ENCODE results near the gene RSPH1. TPM values are rescaled to one million over a fixed set of nuclear protein-coding genes. Genes with fewer than 3 reads are reported as not detected.

RSPH1 gene
- 0.32 and 2.6 TPM in 2 replicates for total RNA-seq (2014; rRNA removed; shearing (Covaris generic); ENCODE audit: low replicate concordance)

- DNase-seq (ENCODE audit: low read depth), result peak; percentile 100
- in situ Hi-C loops (cut with HindIII; ENCODE audit: low pct_unique_long_range_greater_than_20kb, low sequenced_read_pairs), result no loop called here
These were observed at the start of gene RSPH1 for GRCh38 chr21:42496120-42496838. Gene RSPH1, minus strand, starts transcription at chr21:42496224. Its CDS starts 38 bp downstream, at chr21:42496186.

GRCh38 chr21:42545745-42546144 is 49.7 kb upstream of the RSPH1 start:
- DNase-seq (ENCODE audit: low read depth), result no peak
- in situ Hi-C loops (cut with HindIII; ENCODE audit: low pct_unique_long_range_greater_than_20kb, low sequenced_read_pairs), result no loop called here

- no peak for DNase-seq (ENCODE audit: low read depth)
- in situ Hi-C loops (cut with HindIII; ENCODE audit: low pct_unique_long_range_greater_than_20kb, low sequenced_read_pairs), result no loop called here
These were observed 49.3 kb upstream of the RSPH1 start for GRCh38 chr21:42545317-42545716.

- in situ Hi-C loops (cut with HindIII; ENCODE audit: low pct_unique_long_range_greater_than_20kb, low sequenced_read_pairs), result no loop called here
- no peak for DNase-seq (ENCODE audit: low read depth)
These were observed 48.5 kb upstream of the RSPH1 start for GRCh38 chr21:42544544-42544943.

GRCh38 chr21:42543106-42543847 is 47.3 kb upstream of the RSPH1 start:
- in situ Hi-C loops (cut with HindIII; ENCODE audit: low pct_unique_long_range_greater_than_20kb, low sequenced_read_pairs), result no loop called here
- DNase-seq (ENCODE audit: low read depth), result no peak

GRCh38 chr21:42542596-42542995 is 46.6 kb upstream of the RSPH1 start:
- in situ Hi-C loops (cut with HindIII; ENCODE audit: low pct_unique_long_range_greater_than_20kb, low sequenced_read_pairs), result no loop called here
- no peak for DNase-seq (ENCODE audit: low read depth)

- in situ Hi-C loops (cut with HindIII; ENCODE audit: low pct_unique_long_range_greater_than_20kb, low sequenced_read_pairs), result no loop called here
- no peak for DNase-seq (ENCODE audit: low read depth)
These were observed 46.2 kb upstream of the RSPH1 start for GRCh38 chr21:42542196-42542595.

- no peak for DNase-seq (ENCODE audit: low read depth)
- in situ Hi-C loops (cut with HindIII; ENCODE audit: low pct_unique_long_range_greater_than_20kb, low sequenced_read_pairs), result no loop called here
These were observed 45.6 kb upstream of the RSPH1 start for GRCh38 chr21:42541618-42542017.

GRCh38 chr21:42541174-42541573 is 45.1 kb upstream of the RSPH1 start:
- DNase-seq (ENCODE audit: low read depth), result no peak
- in situ Hi-C loops (cut with HindIII; ENCODE audit: low pct_unique_long_range_greater_than_20kb, low sequenced_read_pairs), result no loop called here

- no peak for DNase-seq (ENCODE audit: low read depth)
These were observed 44.4 kb upstream of the RSPH1 start for GRCh38 chr21:42540396-42540795.

GRCh38 chr21:42539931-42540343 is 43.9 kb upstream of the RSPH1 start:
- DNase-seq (ENCODE audit: low read depth), result no peak
- in situ Hi-C loops (cut with HindIII; ENCODE audit: low pct_unique_long_range_greater_than_20kb, low sequenced_read_pairs), result no loop called here

More at GRCh38 chr21:42540396-42540795, 44.4 kb upstream of the RSPH1 start:
- in situ Hi-C loops (cut with HindIII; ENCODE audit: low pct_unique_long_range_greater_than_20kb, low sequenced_read_pairs), result no loop called here

GRCh38 chr21:42539342-42539741 is 43.3 kb upstream of the RSPH1 start:
- DNase-seq (ENCODE audit: low read depth), result no peak
- in situ Hi-C loops (cut with HindIII; ENCODE audit: low pct_unique_long_range_greater_than_20kb, low sequenced_read_pairs), result no loop called here

- no peak for DNase-seq (ENCODE audit: low read depth)
- in situ Hi-C loops (cut with HindIII; ENCODE audit: low pct_unique_long_range_greater_than_20kb, low sequenced_read_pairs), result no loop called here
These were observed 42.7 kb upstream of the RSPH1 start for GRCh38 chr21:42538479-42539275.

GRCh38 chr21:42537106-42537742 is 41.2 kb upstream of the RSPH1 start:
- no peak for DNase-seq (ENCODE audit: low read depth)
- in situ Hi-C loops (cut with HindIII; ENCODE audit: low pct_unique_long_range_greater_than_20kb, low sequenced_read_pairs), result no loop called here

GRCh38 chr21:42536601-42537000 is 40.6 kb upstream of the RSPH1 start:
- no peak for DNase-seq (ENCODE audit: low read depth)
- in situ Hi-C loops (cut with HindIII; ENCODE audit: low pct_unique_long_range_greater_than_20kb, low sequenced_read_pairs), result no loop called here

GRCh38 chr21:42535602-42536171 is 39.7 kb upstream of the RSPH1 start:
- in situ Hi-C loops (cut with HindIII; ENCODE audit: low pct_unique_long_range_greater_than_20kb, low sequenced_read_pairs), result no loop called here

GRCh38 chr21:42534421-42535378 is 38.7 kb upstream of the RSPH1 start:
- no peak for DNase-seq (ENCODE audit: low read depth)
- in situ Hi-C loops (cut with HindIII; ENCODE audit: low pct_unique_long_range_greater_than_20kb, low sequenced_read_pairs), result no loop called here

More at GRCh38 chr21:42535602-42536171, 39.7 kb upstream of the RSPH1 start:
- no peak for DNase-seq (ENCODE audit: low read depth)
